Neutrophil (primary cell): Measurements from ENCODE around the gene MYDGF.

Experiments
- H3K27ac ChIP-seq: fragments of 200-600 bp; sonication (generic); 2 replicates; pipeline ENCODE4 v1.5.1; 2016; ENCODE audit warnings: mild to moderate bottlenecking, moderate library complexity
- H3K27me3 ChIP-seq: fragments of 200-600 bp; sonication (generic); 2 replicates; pipeline ENCODE4 v1.6.0; 2016; ENCODE audit warnings: mild to moderate bottlenecking
- H3K36me3 ChIP-seq: fragments of 200-600 bp; sonication (generic); 2 replicates; pipeline ENCODE4 v1.5.1; 2017
- H3K4me1 ChIP-seq, 2 experiments: fragments of 200-600 bp in 1 of 2; sonication (generic) in 1 of 2; 1 replicate in 1 of 2; 2 replicates in 1 of 2; pipeline versions ENCODE4 v1.5.1 to v1.6.1; 2013 to 2016; ENCODE audit warnings: low read depth in 1 of 2, low read length in 1 of 2, mild to moderate bottlenecking in 1 of 2, moderate library complexity in 1 of 2; ENCODE audit not compliant: control insufficient read depth in 1 of 2, insufficient read depth in 1 of 2
- H3K4me3 ChIP-seq, 2 experiments: fragments of 200-600 bp in 1 of 2; sonication (generic) in 1 of 2; 1 replicate in 1 of 2; 2 replicates in 1 of 2; pipeline ENCODE4 v1.5.1; 2013 to 2016; ENCODE audit warnings: low read depth in 1 of 2, low read length in 1 of 2, mild to moderate bottlenecking in 1 of 2, moderate library complexity in 1 of 2
- H3K9me3 ChIP-seq: fragments of 200-600 bp; sonication (generic); 2 replicates; pipeline ENCODE4 v1.5.1; 2016
- TF ChIP-seq, protein P1 (sequence below): fragments of 200-600 bp; sonication (generic); IDR thresholded peaks from 2 replicates; pipeline ENCODE4 v1.5.1; 2016; ENCODE audit warnings: antibody characterized with exemption

The MYDGF gene

DNA sequence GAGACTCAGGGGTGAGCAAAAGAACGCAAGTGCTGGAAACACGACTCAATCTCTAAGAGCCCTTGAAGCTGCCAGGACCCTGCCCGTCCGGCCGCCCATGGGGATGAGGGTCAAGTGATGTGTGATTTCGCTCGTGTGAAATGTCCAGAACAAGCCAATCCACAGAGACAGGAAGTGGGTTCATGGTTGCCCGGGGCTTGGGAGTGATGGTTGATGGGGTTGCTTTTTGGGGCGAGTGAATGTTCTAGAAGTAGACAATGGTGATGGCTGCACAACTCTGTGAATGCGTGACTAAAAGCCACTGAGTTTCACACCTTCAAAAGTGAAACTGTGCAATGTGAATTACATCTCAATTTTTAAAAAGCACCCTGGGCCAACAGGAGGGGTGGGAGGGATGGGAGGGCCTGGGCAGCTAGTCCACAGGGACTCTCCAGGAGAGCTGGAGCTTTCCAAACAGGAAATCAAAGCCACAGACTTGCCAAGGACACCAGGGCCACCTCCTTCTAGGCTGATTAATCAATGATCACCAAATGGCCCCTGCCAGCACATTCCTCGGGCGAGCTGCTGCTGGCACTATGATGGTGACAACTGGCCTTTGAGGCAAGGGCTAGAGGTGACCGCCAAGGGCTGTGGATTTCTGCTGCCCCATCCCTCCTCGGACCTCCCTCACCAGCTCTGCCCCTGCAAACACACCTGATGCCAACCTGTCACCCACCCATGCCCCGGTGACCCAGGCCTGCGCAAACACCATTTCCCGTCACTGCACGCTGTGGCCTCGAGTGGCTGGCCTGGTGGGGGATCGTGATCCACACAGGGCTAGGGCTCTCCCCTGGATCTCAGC, 39.5 kb upstream of the MYDGF start:
- Histone ChIP-seq H3K9me3 (no peaks in the 10 kb centered on the region), H3K36me3 (peaks cover 87% of the 10 kb centered on the region), H3K27ac (no peak overlapping the region), H3K4me1 (no peaks in the 10 kb centered on the region), H3K27me3 (no peaks in the 10 kb centered on the region), H3K4me3 (no peak overlapping the region)
- TF ChIP-seq, protein P1, sequence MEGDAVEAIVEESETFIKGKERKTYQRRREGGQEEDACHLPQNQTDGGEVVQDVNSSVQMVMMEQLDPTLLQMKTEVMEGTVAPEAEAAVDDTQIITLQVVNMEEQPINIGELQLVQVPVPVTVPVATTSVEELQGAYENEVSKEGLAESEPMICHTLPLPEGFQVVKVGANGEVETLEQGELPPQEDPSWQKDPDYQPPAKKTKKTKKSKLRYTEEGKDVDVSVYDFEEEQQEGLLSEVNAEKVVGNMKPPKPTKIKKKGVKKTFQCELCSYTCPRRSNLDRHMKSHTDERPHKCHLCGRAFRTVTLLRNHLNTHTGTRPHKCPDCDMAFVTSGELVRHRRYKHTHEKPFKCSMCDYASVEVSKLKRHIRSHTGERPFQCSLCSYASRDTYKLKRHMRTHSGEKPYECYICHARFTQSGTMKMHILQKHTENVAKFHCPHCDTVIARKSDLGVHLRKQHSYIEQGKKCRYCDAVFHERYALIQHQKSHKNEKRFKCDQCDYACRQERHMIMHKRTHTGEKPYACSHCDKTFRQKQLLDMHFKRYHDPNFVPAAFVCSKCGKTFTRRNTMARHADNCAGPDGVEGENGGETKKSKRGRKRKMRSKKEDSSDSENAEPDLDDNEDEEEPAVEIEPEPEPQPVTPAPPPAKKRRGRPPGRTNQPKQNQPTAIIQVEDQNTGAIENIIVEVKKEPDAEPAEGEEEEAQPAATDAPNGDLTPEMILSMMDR: no peak

DNA sequence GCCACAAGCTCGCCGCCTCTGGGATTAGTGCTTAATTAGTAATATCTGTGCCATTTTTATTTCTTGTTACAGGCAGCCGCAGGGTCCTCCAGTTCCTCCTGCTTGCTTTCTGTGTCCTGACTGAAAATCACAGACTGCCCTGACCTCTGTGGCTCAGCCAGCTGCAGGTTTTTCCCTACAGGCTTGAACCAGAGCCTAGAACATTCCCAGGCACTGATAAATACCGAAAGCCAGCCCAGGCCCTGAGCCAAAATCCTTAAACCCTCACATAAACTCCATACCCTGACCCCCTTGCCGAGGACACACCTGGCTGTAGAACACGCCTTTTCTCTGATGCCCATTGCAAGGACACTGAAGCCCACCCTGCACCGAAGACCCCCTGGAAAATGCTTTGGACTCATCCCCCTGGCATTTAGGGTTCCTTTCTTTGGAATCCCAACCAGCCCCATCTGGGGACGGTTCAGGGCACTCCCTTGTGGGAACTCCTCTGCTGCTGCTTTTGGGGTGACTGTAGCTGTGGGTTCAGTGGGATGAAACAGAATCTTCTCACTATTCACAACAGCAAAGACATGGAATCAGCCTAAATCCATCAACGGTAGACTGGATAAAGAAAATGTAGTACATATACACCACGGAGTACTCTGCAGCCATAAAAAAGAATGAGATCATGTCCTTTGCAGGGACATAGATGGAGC, 38.0 kb upstream of the MYDGF start:
- H3K27ac ChIP-seq: no peak overlapping the region
- TF ChIP-seq, protein P1: no peak
- H3K9me3 ChIP-seq: no peaks in the 10 kb centered on the region
- H3K4me1 ChIP-seq: no peaks in the 10 kb centered on the region
- no peaks in the 10 kb centered on the region for H3K27me3 ChIP-seq
- peaks cover 87% of the 10 kb centered on the region for H3K36me3 ChIP-seq
- no peak overlapping the region for H3K4me3 ChIP-seq

DNA sequence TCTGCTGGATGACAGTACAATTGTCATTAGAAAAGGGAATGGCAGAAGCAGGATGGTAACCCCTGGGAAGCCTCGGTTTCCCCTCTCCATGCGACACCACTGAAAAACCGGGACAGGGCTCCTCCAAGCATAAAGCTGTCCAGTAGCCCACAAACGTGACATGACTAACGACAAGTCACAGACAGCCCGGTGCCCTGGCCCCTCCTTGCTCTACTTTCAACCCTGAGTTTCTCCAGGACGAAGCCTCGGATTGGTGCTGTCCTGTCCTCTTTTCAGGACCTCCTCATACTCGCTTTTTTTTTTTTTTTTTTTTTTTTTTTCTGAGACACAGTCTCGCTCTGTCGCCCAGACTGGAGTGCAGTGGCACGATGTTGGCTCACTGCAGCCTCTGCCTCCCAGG, 37.2 kb upstream of the MYDGF start:
- Histone ChIP-seq H3K27me3 (no peaks in the 10 kb centered on the region), H3K9me3 (no peaks in the 10 kb centered on the region), H3K27ac (no peak overlapping the region), H3K4me3 (no peak overlapping the region), H3K36me3 (peaks cover 87% of the 10 kb centered on the region), H3K4me1 (no peaks in the 10 kb centered on the region)
- TF ChIP-seq, protein P1: no peak

DNA sequence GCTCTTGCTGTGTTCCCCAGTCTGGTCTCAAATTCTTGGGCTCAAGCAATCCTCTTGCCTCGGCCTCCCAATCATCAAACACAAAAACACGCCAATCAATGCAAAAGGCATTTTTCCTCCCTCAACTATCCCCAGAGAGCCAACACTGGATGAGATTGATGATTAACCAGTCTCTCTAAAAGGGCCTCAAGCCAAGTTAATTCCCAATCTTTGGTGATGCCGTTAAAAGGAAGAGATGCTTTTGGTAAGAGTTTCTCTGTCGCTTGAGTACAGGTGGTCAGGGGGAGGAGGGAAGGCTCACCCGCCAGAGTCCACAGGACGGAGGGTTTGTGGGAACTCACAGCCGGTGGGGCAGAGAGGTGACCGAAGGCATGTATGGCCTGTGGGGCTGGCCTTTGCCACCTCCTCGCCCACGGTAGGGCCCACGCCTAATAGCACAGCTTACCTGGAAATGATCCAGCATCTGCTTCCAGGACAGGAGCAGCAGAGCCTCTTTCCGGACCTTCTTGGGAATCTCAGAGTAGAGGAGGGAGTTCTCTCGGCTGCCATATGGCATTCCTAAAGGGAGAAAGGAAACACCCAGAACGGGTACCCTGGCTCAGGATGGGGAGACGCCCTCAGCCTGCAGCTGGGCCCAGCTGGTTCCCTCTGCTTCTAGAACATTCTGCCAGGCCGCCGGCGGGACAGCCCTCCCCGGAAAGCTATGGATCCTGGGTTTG, 35.4 kb upstream of the MYDGF start:
- TF ChIP-seq, protein P1: no peak
- no peaks in the 10 kb centered on the region for H3K9me3 ChIP-seq
- H3K36me3 ChIP-seq: peaks cover 88% of the 10 kb centered on the region
- H3K27me3 ChIP-seq: no peaks in the 10 kb centered on the region
- no peak overlapping the region for H3K27ac ChIP-seq
- H3K4me1 ChIP-seq: no peaks in the 10 kb centered on the region
- H3K4me3 ChIP-seq: no peak overlapping the region

DNA sequence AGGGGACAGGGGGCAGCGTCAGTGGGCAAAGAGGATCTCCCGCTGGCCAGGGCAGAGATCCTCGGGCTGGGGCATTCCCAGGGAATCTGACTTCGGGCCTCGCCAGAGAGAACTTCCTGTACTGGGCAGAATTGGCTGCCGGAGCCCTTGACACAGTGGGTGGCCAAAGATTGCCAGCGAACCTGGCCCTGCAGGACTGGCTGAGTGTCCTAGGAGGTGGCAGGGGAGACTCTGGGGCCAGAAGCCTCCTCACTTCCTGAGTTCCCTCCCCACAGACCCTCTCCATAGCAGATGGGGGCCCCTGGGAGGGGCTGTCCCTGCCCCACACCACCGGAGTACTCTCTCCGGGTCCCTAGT, 34.2 kb upstream of the MYDGF start:
- no peak overlapping the region for H3K27ac ChIP-seq
- peaks cover 88% of the 10 kb centered on the region for H3K36me3 ChIP-seq
- TF ChIP-seq, protein P1: no peak

More for the DNA sequence above, 34.2 kb upstream of the MYDGF start:
- H3K27me3 ChIP-seq: no peaks in the 10 kb centered on the region
- no peak overlapping the region for H3K4me3 ChIP-seq
- H3K4me1 ChIP-seq: no peaks in the 10 kb centered on the region
- no peaks in the 10 kb centered on the region for H3K9me3 ChIP-seq
